ENCODE measurements around the gene ESRRA.

DNA sequence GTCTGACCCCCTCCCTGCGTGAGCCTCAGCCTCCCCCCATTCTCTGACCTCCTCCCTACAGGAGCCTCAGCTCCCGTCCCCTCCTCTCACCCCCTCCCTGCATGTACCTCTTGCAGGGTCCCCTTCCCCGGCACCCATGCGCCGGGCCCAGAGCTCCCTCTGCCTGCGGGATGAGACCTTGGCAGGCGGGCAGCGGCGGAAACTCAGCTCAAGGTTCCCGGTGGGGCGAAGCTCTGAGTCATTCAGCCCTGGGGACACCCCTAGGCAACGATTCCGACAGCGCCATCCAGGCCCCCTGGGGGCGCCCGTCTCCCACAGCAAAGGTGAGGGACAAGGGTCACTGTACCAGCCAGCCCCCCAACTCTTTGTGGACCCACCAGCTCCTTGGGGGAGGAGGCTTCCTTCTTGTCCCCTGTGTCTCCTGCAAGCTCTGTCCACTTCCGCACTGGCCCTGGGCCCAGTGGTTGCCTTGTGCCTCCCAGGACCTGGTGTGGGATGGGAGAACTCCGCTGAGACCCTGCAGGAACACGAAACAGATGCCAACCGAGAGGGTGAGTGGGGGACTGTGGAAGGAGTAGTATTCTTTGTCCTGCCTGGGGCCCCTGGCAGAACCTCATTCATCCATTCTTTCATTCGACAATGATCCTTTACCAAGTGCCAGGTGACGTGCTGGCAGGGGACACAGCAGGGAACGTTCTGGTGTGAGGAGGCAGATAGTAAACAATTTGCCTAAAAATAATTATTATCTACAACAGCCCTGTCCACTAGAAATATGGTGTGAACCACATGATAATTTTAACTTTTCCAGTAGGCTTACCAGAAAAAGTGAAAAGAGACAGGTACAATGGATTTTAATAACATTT, 50.0 kb downstream of the ESRRA start:
- TF ChIP-seq, protein P1, sequence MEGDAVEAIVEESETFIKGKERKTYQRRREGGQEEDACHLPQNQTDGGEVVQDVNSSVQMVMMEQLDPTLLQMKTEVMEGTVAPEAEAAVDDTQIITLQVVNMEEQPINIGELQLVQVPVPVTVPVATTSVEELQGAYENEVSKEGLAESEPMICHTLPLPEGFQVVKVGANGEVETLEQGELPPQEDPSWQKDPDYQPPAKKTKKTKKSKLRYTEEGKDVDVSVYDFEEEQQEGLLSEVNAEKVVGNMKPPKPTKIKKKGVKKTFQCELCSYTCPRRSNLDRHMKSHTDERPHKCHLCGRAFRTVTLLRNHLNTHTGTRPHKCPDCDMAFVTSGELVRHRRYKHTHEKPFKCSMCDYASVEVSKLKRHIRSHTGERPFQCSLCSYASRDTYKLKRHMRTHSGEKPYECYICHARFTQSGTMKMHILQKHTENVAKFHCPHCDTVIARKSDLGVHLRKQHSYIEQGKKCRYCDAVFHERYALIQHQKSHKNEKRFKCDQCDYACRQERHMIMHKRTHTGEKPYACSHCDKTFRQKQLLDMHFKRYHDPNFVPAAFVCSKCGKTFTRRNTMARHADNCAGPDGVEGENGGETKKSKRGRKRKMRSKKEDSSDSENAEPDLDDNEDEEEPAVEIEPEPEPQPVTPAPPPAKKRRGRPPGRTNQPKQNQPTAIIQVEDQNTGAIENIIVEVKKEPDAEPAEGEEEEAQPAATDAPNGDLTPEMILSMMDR (IDR thresholded peaks at IDR 0.05), result peak; percentile 67 to 95 (median 76)
- TF ChIP-seq POLR2A (IDR thresholded peaks at IDR 0.05) (no peak), POLR2AphosphoS5 (IDR thresholded peaks at IDR 0.05) (peak; percentile 79)

Measured in prostate gland (tissue), 2 donors.